ENCODE data around the gene TMEM131L.

DNA sequence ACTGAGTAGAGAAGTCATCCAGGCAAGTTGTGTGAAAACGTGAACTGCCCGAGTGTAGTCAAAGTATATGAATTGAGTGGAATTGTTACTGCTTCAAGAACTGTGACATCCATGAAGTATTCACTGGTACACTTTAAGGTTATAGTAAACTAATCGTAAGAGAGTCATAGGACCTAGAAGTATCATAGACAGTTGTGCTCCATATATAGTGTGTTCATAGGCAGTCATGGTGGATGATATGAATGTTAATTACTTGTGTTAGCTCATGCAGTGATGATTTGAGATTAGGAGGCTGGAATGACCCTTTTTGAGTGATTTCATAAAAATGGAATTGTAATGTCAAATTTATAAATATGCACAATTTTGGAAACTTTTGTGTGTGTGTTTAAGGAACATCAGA, 136.6 kb downstream of the TMEM131L start:
- TF ChIP-seq POLR2A (IDR thresholded peaks at IDR 0.05; ENCODE audit: low read depth, low read length) (no peak), POLR2AphosphoS5 (IDR thresholded peaks at IDR 0.05; ENCODE audit: low read depth, low read length) (no peak)

All from GM12892 (cell line).